Fibroblast of gingiva (primary cell): ENCODE data around the gene DGLUCY.
A peak's percentile ranks its signal among the peaks of the same experiment; 100 is the strongest.
"Not testable (repeated sequence)": the region's sequence is repeated elsewhere in the genome, so short reads cannot be mapped to it uniquely, and the experiment has no call there.

Experiments used
- DNase-seq: peaks from one replicate; pipeline ENCODE4 v3.0.0-alpha.2; 2011; ENCODE audit warnings: low read depth

DGLUCY gene

GRCh38 chr14:91258876-91259275, 145.0 kb downstream of the DGLUCY start:
- DNase-seq: no peak

DNA sequence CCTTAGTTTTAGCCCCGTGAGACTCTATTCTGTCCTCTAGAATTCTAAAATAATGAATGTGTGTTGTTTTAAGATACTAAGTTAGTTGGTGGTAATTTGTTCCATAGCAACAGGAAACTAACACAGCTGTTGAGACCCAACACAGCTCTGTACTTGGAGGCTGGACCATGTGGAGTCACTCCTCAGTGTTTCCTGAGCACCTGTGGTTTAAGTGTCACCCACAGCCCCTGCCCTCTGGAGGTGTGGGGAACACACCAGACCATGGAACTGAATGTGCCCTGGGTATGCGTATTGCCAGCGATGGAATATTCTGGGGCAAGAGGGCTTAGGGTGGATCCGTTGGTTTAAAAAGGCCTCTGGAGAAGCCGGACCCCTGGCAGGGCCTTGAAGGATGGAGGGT, 147.2 kb downstream of the DGLUCY start:
- DNase-seq: no peak

DNA sequence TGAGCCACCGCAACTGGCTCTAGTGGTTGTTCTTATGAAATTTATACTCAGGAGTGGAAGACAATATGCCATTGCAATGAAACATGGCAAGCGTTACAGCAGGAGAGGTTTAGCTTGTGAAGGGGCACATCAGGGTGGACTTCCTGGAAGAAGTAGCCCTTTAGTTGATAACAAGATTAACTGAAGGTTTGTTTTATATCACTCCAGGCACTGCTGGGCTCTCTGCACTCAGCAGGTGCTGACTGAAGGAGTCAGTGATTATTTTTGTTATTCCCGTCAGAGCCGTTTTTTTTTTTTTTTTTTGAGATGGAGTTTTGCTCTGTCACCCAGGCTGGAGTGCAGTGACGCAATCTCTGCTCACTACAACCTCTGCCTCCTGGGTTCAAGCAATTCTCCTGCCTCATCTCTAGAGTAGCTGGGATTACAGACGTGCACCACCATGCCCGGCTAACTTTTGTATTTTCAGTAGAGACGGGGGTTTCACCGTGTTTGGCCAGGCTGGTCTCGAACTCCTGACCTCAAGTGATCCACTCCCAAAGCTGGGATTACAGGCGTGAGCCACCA, 148.2 kb downstream of the DGLUCY start:
- no peak for DNase-seq

DNA sequence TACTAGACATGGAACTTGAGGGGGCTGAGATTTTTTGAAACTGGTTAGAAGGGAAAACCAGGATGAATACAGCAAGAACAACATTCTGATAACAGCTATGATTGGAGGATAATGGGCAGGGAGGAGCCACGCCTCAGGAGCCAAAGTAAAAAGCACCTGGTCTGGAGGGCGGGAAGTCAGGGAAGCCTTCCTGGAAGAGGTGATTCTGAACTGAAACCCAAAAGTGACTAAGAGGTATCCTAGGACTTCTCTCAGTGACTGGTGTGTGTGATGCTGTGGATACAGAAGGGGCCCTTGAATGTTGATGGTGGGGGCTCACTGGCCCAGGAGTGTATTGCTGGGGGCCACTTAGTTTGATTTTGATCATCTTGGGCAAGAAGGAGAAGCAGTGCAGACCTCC, 149.5 kb downstream of the DGLUCY start:
- DNase-seq: no peak

GRCh38 chr14:91264151-91265150, 150.6 kb downstream of the DGLUCY start:
- DNase-seq: no peak

DNA sequence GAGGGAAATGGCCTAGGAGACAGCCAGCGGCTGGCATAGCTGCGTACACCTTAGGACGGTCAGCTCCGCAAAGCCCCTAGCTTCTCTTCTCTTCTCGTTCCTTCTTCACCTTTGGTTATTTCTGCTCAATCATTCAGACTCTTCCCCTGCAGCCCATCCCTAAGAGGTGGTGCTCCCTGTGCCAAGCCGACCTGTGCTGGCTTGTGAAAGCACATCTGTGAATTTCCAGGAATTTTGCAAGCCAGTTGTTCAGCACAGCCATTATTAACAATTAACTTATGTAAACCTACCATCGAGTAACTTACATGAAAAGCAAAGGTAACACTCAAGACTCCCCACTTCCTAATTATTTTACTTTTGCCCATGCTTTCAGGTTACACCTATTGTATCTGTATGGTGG, 151.5 kb downstream of the DGLUCY start:
- DNase-seq: no peak

DNA sequence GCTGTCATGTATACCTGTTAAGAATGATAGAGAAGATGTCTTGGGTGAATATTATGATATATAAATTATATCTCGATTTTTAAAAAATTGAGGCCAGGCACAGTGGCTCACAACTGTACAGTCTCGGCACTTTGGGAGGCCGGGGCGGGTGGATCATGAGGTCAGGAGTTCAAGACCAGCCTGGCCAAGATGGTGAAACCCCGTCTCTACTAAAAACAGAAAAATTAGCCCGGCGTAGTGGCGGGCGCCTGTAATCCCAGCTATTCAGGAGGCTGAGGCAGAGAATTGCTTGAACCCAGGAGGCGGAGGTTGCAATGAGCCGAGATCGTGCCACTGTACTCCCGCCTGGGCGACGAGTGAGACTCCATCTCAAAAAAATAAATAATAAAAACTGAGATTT, 152.4 kb downstream of the DGLUCY start:
- not testable (repeated sequence) for DNase-seq

- no peak for DNase-seq
Measured at GRCh38 chr14:91267965-91268437, 154.1 kb downstream of the DGLUCY start.

GRCh38 chr14:91269076-91269991, 155.5 kb downstream of the DGLUCY start:
- DNase-seq: peak; percentile 54

GRCh38 chr14:91270188-91270587, 156.3 kb downstream of the DGLUCY start:
- no peak for DNase-seq

DNA sequence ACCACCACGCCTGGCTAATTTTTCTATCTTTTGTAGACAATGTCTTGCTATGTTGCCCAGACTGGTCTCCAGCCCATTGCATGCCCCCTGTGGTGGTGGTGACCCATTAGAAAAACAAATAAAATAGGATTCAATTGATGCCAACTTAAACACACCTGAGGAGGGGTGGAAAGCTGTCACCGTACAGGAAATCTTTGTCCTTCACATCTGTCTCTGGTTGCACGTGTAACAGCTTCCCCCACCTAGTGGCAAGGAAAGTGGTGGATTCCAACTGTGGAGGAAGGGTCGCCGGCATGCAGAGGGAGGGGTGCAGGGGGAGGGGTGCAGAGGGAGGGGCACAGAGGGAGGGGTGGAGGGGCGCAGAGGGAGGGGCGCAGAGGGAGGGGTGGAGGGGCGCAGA, 156.7 kb downstream of the DGLUCY start:
- DNase-seq: no peak

DNA sequence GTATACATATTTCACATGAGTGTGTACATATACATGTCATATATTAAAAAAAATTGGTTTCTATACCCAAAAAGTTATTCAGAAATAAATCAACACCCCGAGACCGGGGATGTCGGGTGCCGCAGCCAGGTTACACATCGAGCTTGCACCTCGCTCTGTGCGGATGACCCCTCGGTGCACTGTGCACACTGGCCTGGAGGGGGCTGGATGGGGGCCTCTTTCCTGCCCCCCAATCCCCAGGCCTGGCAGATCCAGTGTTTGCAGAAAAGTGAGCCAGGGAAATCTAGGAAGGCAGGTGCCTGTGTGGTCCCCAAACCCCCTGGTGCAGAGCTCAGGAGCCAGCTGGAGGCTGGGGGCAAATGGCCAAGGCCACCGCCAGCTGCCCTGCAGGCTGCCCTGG, 157.8 kb downstream of the DGLUCY start:
- no peak for DNase-seq

GRCh38 chr14:91272341-91273272, 158.7 kb downstream of the DGLUCY start:
- DNase-seq: no peak

GRCh38 chr14:91273273-91273884, 159.5 kb downstream of the DGLUCY start:
- DNase-seq: no peak

DNA sequence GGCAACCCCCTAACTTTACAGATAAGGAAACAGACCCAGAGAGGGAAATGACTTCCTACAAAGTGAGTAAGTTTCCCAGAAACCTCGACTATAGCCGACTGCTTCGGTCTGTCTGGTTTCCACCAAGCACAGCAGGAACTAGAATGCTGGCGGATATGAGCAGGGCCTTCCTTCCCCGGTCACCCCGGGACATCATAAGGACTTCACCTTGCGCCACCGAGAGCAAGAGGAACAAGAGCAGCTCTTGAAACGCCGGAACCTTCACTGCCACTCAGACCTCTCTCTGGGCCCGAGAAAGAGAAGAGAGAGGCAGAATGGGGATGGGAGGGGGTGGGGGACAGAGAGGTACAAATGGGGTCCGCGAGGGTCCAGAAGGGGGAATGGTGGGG, 160.0 kb downstream of the DGLUCY start:
- no peak for DNase-seq

DNA sequence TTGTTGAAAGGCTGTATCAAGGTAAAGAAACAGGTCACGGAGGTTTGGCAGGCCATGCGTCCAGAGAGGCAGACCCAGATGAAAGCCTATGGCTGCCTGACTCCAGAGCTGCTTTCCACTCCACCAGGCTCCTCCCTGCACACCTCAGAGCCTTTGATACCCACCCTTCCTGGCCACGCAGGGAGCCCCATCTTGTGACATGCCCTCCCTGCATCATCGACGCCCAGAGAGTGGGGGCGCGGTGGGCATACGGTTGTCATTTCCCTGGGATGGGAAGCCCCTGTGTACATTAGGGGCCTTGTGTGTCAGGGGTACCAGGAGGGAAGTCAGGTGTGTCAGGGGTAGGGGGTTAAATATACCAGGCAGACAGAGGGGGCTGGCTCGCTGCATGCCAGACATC, 160.9 kb downstream of the DGLUCY start:
- no peak for DNase-seq
